H1 (cell line): ENCODE measurements around the gene OR13C3. TPM values are rescaled to one million over a fixed set of nuclear protein-coding genes. Genes with fewer than 3 reads are reported as not detected.
A peak's percentile ranks its signal among the peaks of the same experiment; 100 is the strongest.

Experiments used
- CTCF ChIA-PET: fragments of 300-600 bp; sonication (Branson Sonifier 250); formaldehyde crosslinking; loops from one replicate; lab custom pipeline; 2021; ENCODE audit not compliant: partially characterized antibody; lab: Charles Lee
- POLR2A ChIA-PET: fragments of 300-600 bp; sonication (Branson Sonifier 250); formaldehyde crosslinking; loops from one replicate; lab custom pipeline; 2021; ENCODE audit warnings: inconsistent platforms; ENCODE audit not compliant: partially characterized antibody; lab: Charles Lee
- DNase-seq, 2 experiments: peaks; one replicate each; pipeline versions ENCODE4 v3.0.0 to v3.0.0-alpha.2; 2010 to 2022; ENCODE audit warnings: low spot score in 2 of 2, low read depth in 1 of 2, mixed read lengths in 1 of 2
- FAIRE-seq: peaks from 2 replicates; lab custom pipeline; 2011; peaks lifted over from hg19 to GRCh38; lab: Jason Lieb, UNC
- H2AFZ ChIP-seq: 2 replicates; pipeline ENCODE4 v1.8.1; 2012; ENCODE audit warnings: low read length, inconsistent platforms
- H2AK5ac ChIP-seq: 2 replicates; pipeline ENCODE4 v1.6.1; 2013; ENCODE audit warnings: low read depth, low read length
- H2BK120ac ChIP-seq: replicated peaks from 2 replicates; pipeline ENCODE3; 2013; ENCODE audit warnings: low read depth, low read length, inconsistent platforms
- H2BK12ac ChIP-seq: 2 replicates; pipeline ENCODE4 v1.6.1; 2013; ENCODE audit warnings: low read depth, low read length
- H2BK15ac ChIP-seq: 2 replicates; pipeline ENCODE4 v1.6.1; 2013; ENCODE audit warnings: low read length
- H2BK20ac ChIP-seq: 2 replicates; pipeline ENCODE4 v1.6.1; 2013; ENCODE audit warnings: low read length
- H2BK5ac ChIP-seq: 2 replicates; pipeline ENCODE4 v1.6.1; 2013; ENCODE audit warnings: low read depth, low read length
- H3K14ac ChIP-seq: 2 replicates; pipeline ENCODE4 v1.6.1; 2013; ENCODE audit warnings: inconsistent platforms; ENCODE audit not compliant: insufficient read length
- H3K18ac ChIP-seq: 2 replicates; pipeline ENCODE4 v1.6.1; 2013; ENCODE audit warnings: low read length; ENCODE audit errors: extremely low read depth
- H3K23ac ChIP-seq: 2 replicates; pipeline ENCODE4 v1.6.1; 2013; ENCODE audit warnings: inconsistent platforms; ENCODE audit not compliant: insufficient read length
- H3K23me2 ChIP-seq: 2 replicates; pipeline ENCODE4 v1.6.1; 2013; ENCODE audit warnings: low read depth, low read length
- H3K27ac ChIP-seq: 2 replicates; pipeline ENCODE4 v1.6.1; 2011; ENCODE audit warnings: low read depth, low read length, inconsistent platforms
- H3K27me3 ChIP-seq, 4 experiments: replicated peaks in 1 of 4; 1 replicate in 1 of 4; 2 replicates in 3 of 4; pipeline versions ENCODE4 v1.6.1 to v1.8.1; 2011 to 2013; ENCODE audit warnings: low read length in 3 of 4, mild to moderate bottlenecking in 3 of 4, inconsistent platforms in 2 of 4, mixed read lengths in 2 of 4, moderate library complexity in 1 of 4; ENCODE audit not compliant: control insufficient read depth in 3 of 4, insufficient read depth in 3 of 4; ENCODE audit errors: extremely low read depth in 1 of 4
- H3K36me3 ChIP-seq, 4 experiments: 2 replicates each; pipeline versions ENCODE4 v1.6.1 to v1.8.1; 2011 to 2013; ENCODE audit warnings: mild to moderate bottlenecking in 4 of 4, low read length in 3 of 4, moderate library complexity in 2 of 4, control low read depth in 1 of 4, inconsistent platforms in 1 of 4; ENCODE audit not compliant: insufficient read depth in 4 of 4, control insufficient read depth in 2 of 4
- H3K4ac ChIP-seq: replicated peaks from 2 replicates; pipeline ENCODE3; 2013; ENCODE audit warnings: low read length, low read depth, mixed read lengths, inconsistent platforms; ENCODE audit not compliant: insufficient read length
- H3K4me1 ChIP-seq, 4 experiments: replicated peaks in 1 of 4; 1 replicate in 1 of 4; 2 replicates in 3 of 4; pipeline versions ENCODE4 v1.6.1 to v1.8.1; 2011 to 2013; ENCODE audit warnings: low read length in 3 of 4, inconsistent platforms in 2 of 4, mixed read lengths in 1 of 4; ENCODE audit not compliant: insufficient read depth in 4 of 4, control insufficient read depth in 3 of 4
- H3K4me2 ChIP-seq, 2 experiments: 2 replicates each; pipeline versions ENCODE4 v1.6.1 to v1.8.1; 2011 to 2013; ENCODE audit warnings: low read depth in 2 of 2, low read length in 2 of 2, control low read depth in 1 of 2, inconsistent platforms in 1 of 2, mild to moderate bottlenecking in 1 of 2; ENCODE audit not compliant: insufficient read depth in 1 of 2
- H3K4me3 ChIP-seq, 4 experiments: fragments of 200-600, 300-600 bp in 1 of 4; sonication (generic), shearing (Covaris generic), sonication (Bioruptor Twin) in 1 of 4; 2 replicates each; pipeline versions ENCODE4 v1.5.1 to v1.8.1; 2011 to 2016; ENCODE audit warnings: low read length in 4 of 4, low read depth in 3 of 4, control low read depth in 2 of 4, inconsistent platforms in 2 of 4, mild to moderate bottlenecking in 2 of 4, mixed read lengths in 1 of 4, moderate library complexity in 1 of 4; ENCODE audit not compliant: insufficient read depth in 2 of 4; ENCODE audit errors: extremely low read depth in 1 of 4
- H3K56ac ChIP-seq: replicated peaks from 2 replicates; pipeline ENCODE3; 2013; ENCODE audit warnings: low read depth, mild to moderate bottlenecking, mixed read lengths, low read length, inconsistent platforms; ENCODE audit not compliant: insufficient read length
- H3K79me1 ChIP-seq: 2 replicates; pipeline ENCODE4 v1.6.1; 2013; ENCODE audit warnings: low read depth, low read length, control low read depth
- H3K79me2 ChIP-seq, 2 experiments: 2 replicates each; pipeline versions ENCODE4 v1.6.1 to v1.8.1; 2012 to 2013; ENCODE audit warnings: low read length in 2 of 2, mild to moderate bottlenecking in 2 of 2, inconsistent platforms in 1 of 2; ENCODE audit not compliant: insufficient read depth in 2 of 2, control insufficient read depth in 1 of 2
- H3K9ac ChIP-seq, 4 experiments: replicated peaks in 1 of 4; 1 replicate in 1 of 4; 2 replicates in 3 of 4; pipeline versions ENCODE4 v1.6.1 to v1.8.1; 2011 to 2013; ENCODE audit warnings: low read depth in 3 of 4, low read length in 3 of 4, control low read depth in 2 of 4, mild to moderate bottlenecking in 2 of 4, moderate library complexity in 2 of 4, inconsistent platforms in 1 of 4; ENCODE audit errors: extremely low read depth in 1 of 4
- H3K9me3 ChIP-seq, 2 experiments: 2 replicates each; pipeline versions ENCODE4 v1.6.1 to v1.8.1; 2012 to 2013; ENCODE audit warnings: mild to moderate bottlenecking in 2 of 2, moderate library complexity in 2 of 2, control low read depth in 1 of 2, inconsistent platforms in 1 of 2, low read depth in 1 of 2, low read length in 1 of 2, mixed read lengths in 1 of 2; ENCODE audit not compliant: insufficient read depth in 2 of 2
- H4K20me1 ChIP-seq, 2 experiments: replicated peaks in 1 of 2; 2 replicates each; pipeline versions ENCODE3 to v1.8.1; 2011 to 2013; ENCODE audit warnings: inconsistent platforms in 2 of 2, low read length in 2 of 2, mild to moderate bottlenecking in 1 of 2; ENCODE audit not compliant: insufficient read depth in 2 of 2, control insufficient read depth in 1 of 2
- H4K5ac ChIP-seq: 2 replicates; pipeline ENCODE4 v1.6.1; 2013; ENCODE audit warnings: low read length, low read depth, mixed read lengths, inconsistent platforms; ENCODE audit not compliant: insufficient read length
- H4K8ac ChIP-seq: 2 replicates; pipeline ENCODE4 v1.8.0; 2013; ENCODE audit warnings: mild to moderate bottlenecking, moderate library complexity, low read length, inconsistent platforms; ENCODE audit not compliant: insufficient read depth; ENCODE audit errors: extremely low read depth
- H4K91ac ChIP-seq: replicated peaks from 2 replicates; pipeline ENCODE3; 2013; ENCODE audit warnings: low read length, mixed read lengths, inconsistent platforms; ENCODE audit not compliant: insufficient read length
- BACH1 ChIP-seq: IDR thresholded peaks from 2 replicates; pipeline ENCODE4 v1.6.1; 2012; ENCODE audit warnings: low read length, improper control_type of control experiment
- CREB1 ChIP-seq: IDR thresholded peaks from 2 replicates; pipeline ENCODE4 v1.6.1; 2012; ENCODE audit warnings: inconsistent platforms
- WGBS, 2 experiments: shearing (Covaris generic) in 1 of 2; methylation state at CpG; one replicate each; pipeline versions ENCODE4 v1.1.6 to v1.1.7; 2013 to 2015; ENCODE audit warnings: low lambda C conversion rate in 2 of 2, mixed read lengths in 2 of 2, inconsistent platforms in 1 of 2, low coverage in 1 of 2, missing lambda C conversion rate in 1 of 2; ENCODE audit not compliant: insufficient replicate concordance in 2 of 2, insufficient coverage in 1 of 2, insufficient read length in 1 of 2; ENCODE audit errors: extremely low coverage in 1 of 2, missing lambda C conversion rate in 1 of 2; 5-methylcytosine and 5-hydroxymethylcytosine counted together
- polyA plus RNA-seq, 7 experiments: library from polyadenylated mRNA; depleted of rRNA in 3 of 7; stranded (reverse) in 5 of 7; unstranded in 2 of 7; fragments of >200 nt in 5 of 7; fragments of 200-250 nt in 2 of 7; gene quantifications; 1 replicate in 5 of 7; 2 replicates in 1 of 7; 4 replicates in 1 of 7; pipeline versions ENCODE4 v1.2.1 to v1.2.3, GENCODE V29; 2011 to 2013; ENCODE audit warnings: missing spikeins in 2 of 7, mixed read lengths in 2 of 7
- total RNA-seq: library from RNA; stranded (reverse); fragmentation: NEBNext Ultra II Directional; extraction: Animal tissue kit (Norgen Biotek cat#: 25700); gene quantifications from 2 replicates; pipeline ENCODE4 v1.2.1, GENCODE V29; 2021
- TF ChIP-seq, protein P1 (sequence below): IDR thresholded peaks from 2 replicates; pipeline ENCODE4 v1.6.1; 2011; ENCODE audit warnings: low read length, improper control_type of control experiment

The OR13C3 gene
- total and polyA plus RNA-seq, 2 of the 8 experiments (the other 6 are each of a cell fraction or from before 2014, with no cell fraction given) = not detected

DNA sequence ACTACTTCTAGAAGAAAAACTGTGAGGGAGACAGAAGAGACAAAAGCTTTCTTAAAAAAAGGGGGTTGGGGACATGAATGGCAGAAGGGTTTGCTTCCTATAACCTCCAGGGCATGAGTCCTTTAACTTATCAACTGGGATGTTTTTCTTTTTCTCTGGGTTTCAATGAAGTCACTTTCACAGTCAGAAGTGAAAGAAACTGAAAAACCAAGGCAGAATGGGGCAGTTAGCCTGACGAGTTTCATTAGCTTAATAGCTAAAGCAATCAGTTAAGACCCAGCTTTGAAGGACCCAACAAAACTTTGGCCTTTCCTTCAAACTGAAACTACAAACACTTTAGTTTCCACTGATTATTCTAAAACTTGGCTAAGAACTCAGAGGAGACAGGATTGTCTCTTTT, 27.7 kb upstream of the OR13C3 start:
- Histone ChIP-seq H3K79me2 (no peaks in the 10 kb centered on the region), H3K4ac (no peak overlapping the region), H3K36me3 (no peaks in the 10 kb centered on the region), H2BK15ac (no peak overlapping the region), H3K18ac (no peak overlapping the region), H4K8ac (no peak overlapping the region), H2BK120ac (no peak overlapping the region), H2BK5ac (no peak overlapping the region), H2AK5ac (no peak overlapping the region), H3K27ac (no peak overlapping the region), H3K56ac (no peak overlapping the region), H2AFZ (0 out of 2 replicates have a peak overlapping the region, but pooled peaks have one; percentile 55), H3K14ac (no peak overlapping the region), H3K4me3 (no peak overlapping the region), H3K23me2 (no peaks in the 10 kb centered on the region), H3K23ac (no peak overlapping the region), H3K4me1 (no peaks in the 10 kb centered on the region), H3K9me3 (no peaks in the 10 kb centered on the region), H3K79me1 (no peaks in the 10 kb centered on the region), H3K4me2 (no peak overlapping the region), H4K5ac (no peak overlapping the region), H2BK20ac (no peak overlapping the region), H4K20me1 (no peaks in the 10 kb centered on the region), H4K91ac (no peak overlapping the region), H2BK12ac (no peak overlapping the region), H3K9ac (no peak overlapping the region), H3K27me3 (no peaks in the 10 kb centered on the region)
- no peak for FAIRE-seq
- POLR2A ChIA-PET = no interaction called here
- CTCF ChIA-PET = interaction anchor here (1.4 kb wide), 1 partner anchor 69 kb away, joined by 4 read pairs; no protein-coding TSS in a partner anchor
- no peak for DNase-seq
- no peak for TF ChIP-seq CREB1
- TF ChIP-seq, protein P1, sequence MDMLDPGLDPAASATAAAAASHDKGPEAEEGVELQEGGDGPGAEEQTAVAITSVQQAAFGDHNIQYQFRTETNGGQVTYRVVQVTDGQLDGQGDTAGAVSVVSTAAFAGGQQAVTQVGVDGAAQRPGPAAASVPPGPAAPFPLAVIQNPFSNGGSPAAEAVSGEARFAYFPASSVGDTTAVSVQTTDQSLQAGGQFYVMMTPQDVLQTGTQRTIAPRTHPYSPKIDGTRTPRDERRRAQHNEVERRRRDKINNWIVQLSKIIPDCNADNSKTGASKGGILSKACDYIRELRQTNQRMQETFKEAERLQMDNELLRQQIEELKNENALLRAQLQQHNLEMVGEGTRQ = no peak
- no peak for TF ChIP-seq BACH1
- 67% methylated on average over 1 of the region's 1 CpG; no CpG with 5 or more reads in 1 of the 2 experiments for WGBS, 2 experiments
